A549 (cell line): ENCODE measurements around the gene KIRREL1.

Experiments used
- CEBPB ChIP-seq, 2 experiments: fragments of >200 bp in 1 of 2; sonication (Bioruptor Twin) in 1 of 2; formaldehyde crosslinking in 1 of 2; IDR thresholded peaks; 2 replicates each; pipeline ENCODE4 v1.6.1; 2012 to 2016
- EP300 ChIP-seq, 2 experiments: fragments of >200 bp; sonication (Bioruptor Twin); formaldehyde crosslinking; IDR thresholded peaks; 2 replicates in 1 of 2; 3 replicates in 1 of 2; pipeline ENCODE4 v1.6.1; 2016 to 2017
- ESRRA ChIP-seq: fragments of 150-350 bp; IDR thresholded peaks from 2 replicates; pipeline ENCODE4 v1.6.1; 2014; ENCODE audit warnings: mild to moderate bottlenecking, low read length, borderline replicate concordance
- MAFK ChIP-seq: fragments of 450-650 bp; IDR thresholded peaks from 2 replicates; pipeline ENCODE4 v1.6.1; 2014; ENCODE audit not compliant: partially characterized antibody
- POLR2A ChIP-seq: IDR thresholded peaks from 2 replicates; pipeline ENCODE4 v1.6.1; 2012; ENCODE audit warnings: mild to moderate bottlenecking, low read length
- RAD21 ChIP-seq, 2 experiments: fragments of >200 bp in 1 of 2; sonication (Bioruptor Twin) in 1 of 2; formaldehyde crosslinking in 1 of 2; IDR thresholded peaks in 1 of 2; conservative IDR thresholded peaks in 1 of 2; 2 replicates in 1 of 2; 3 replicates in 1 of 2; pipeline ENCODE4 v1.6.1; 2012 to 2018; ENCODE audit warnings: inconsistent platforms in 1 of 2
- REST ChIP-seq: fragments of 200-600 bp; sonication (generic); IDR thresholded peaks from 2 replicates; pipeline ENCODE4 v1.6.1; 2016; ENCODE audit warnings: antibody characterized with exemption, mild to moderate bottlenecking, moderate library complexity
- SMC3 ChIP-seq: fragments of >200 bp; sonication (Bioruptor Twin); formaldehyde crosslinking; IDR thresholded peaks from 3 replicates; pipeline ENCODE4 v1.6.1; 2018; ENCODE audit warnings: inconsistent platforms
- TF ChIP-seq, protein P1 (sequence below): fragments of >200 bp; sonication (Bioruptor Twin); formaldehyde crosslinking; IDR thresholded peaks from 3 replicates; pipeline ENCODE4 v1.5.1; 2016
- TF ChIP-seq, protein P2 (sequence below): IDR thresholded peaks from 2 replicates; pipeline ENCODE4 v1.6.1; 2012; ENCODE audit warnings: low read depth, borderline replicate concordance

DNA sequence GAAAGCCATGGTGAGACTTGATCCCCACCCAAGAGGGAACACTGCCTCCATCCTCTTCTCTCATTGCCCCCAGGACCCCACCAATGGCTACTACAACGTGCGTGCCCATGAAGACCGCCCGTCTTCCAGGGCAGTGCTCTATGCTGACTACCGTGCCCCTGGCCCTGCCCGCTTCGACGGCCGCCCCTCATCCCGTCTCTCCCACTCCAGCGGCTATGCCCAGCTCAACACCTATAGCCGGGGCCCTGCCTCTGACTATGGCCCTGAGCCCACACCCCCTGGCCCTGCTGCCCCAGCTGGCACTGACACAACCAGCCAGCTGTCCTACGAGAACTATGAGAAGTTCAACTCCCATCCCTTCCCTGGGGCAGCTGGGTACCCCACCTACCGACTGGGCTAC lies 101.1 kb downstream of the KIRREL1 start:
- TF ChIP-seq, protein P1, sequence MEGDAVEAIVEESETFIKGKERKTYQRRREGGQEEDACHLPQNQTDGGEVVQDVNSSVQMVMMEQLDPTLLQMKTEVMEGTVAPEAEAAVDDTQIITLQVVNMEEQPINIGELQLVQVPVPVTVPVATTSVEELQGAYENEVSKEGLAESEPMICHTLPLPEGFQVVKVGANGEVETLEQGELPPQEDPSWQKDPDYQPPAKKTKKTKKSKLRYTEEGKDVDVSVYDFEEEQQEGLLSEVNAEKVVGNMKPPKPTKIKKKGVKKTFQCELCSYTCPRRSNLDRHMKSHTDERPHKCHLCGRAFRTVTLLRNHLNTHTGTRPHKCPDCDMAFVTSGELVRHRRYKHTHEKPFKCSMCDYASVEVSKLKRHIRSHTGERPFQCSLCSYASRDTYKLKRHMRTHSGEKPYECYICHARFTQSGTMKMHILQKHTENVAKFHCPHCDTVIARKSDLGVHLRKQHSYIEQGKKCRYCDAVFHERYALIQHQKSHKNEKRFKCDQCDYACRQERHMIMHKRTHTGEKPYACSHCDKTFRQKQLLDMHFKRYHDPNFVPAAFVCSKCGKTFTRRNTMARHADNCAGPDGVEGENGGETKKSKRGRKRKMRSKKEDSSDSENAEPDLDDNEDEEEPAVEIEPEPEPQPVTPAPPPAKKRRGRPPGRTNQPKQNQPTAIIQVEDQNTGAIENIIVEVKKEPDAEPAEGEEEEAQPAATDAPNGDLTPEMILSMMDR = no peak
- TF ChIP-seq POLR2A (no peak), EP300 (IDR thresholded peaks at IDR 0.05) (no peak), CEBPB (IDR thresholded peaks at IDR 0.05) (no peak), SMC3 (no peak), REST (no peak), MAFK (no peak), RAD21 (conservative IDR thresholded peaks at IDR 0.05 in 1 of 2, IDR thresholded peaks at IDR 0.05 in 1 of 2) (no peak), ESRRA (no peak)
- TF ChIP-seq, protein P2, sequence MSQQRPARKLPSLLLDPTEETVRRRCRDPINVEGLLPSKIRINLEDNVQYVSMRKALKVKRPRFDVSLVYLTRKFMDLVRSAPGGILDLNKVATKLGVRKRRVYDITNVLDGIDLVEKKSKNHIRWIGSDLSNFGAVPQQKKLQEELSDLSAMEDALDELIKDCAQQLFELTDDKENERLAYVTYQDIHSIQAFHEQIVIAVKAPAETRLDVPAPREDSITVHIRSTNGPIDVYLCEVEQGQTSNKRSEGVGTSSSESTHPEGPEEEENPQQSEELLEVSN = no peak
